ENCODE results near the gene GPR12.

GRCh38 chr13:26719356-26719945, 41.1 kb downstream of the GPR12 start:
- TF ChIP-seq POLR2A (IDR thresholded peaks at IDR 0.05) (no peak), CTCF (IDR thresholded peaks at IDR 0.05) (no peak)

Measured in breast epithelium (tissue), 3 donors.